Fibroblast of pulmonary artery (primary cell): ENCODE data around the gene PAQR8.

Experiments
- DNase-seq: peaks from one replicate; pipeline ENCODE4 v3.0.0-alpha.2; 2010; ENCODE audit warnings: low read depth
- H3K4me3 ChIP-seq: replicated peaks from 2 replicates; pipeline ENCODE4 v1.5.1; 2011; ENCODE audit warnings: low read depth, mild to moderate bottlenecking, control low read depth, low read length, moderate library complexity
- TF ChIP-seq, protein P1 (sequence below): IDR thresholded peaks from 2 replicates; pipeline ENCODE4 v1.5.1; 2011; ENCODE audit warnings: mild to moderate bottlenecking, control low read depth, low read length, inconsistent platforms; ENCODE audit errors: missing control alignments

PAQR8 gene

DNA sequence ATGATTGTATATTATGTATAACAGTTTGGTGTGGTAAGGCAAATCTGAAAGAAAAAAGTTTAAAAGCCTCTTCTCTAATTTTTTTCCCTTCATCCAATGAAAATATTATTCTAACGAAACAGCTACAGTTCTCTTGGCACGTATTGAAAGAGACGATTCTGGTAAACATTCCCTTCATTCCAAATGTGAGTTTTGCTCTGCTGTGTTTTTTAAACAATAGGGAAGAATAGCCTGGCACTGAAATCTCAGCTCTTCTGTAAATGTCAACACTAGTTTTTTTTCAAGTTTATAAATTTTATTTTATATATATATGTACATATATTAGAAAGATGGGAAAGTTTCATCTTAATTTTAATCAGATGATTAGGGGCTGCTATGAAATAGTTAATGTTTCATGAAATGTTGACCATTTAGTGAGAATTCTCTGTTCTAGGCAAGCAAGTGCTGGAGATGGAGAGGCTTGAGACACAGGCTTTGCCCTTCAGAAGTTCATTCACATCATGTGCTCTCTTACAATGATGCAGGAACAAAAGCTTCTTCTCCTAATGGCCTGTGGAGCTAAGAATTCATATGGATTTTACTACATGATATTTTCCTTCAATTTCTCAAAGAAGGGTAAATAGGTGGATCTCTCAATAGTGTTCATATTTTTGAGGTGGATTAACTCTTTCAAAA, 4.1 kb downstream of the PAQR8 start:
- DNase-seq = peak; percentile 18
- TF ChIP-seq, protein P1, sequence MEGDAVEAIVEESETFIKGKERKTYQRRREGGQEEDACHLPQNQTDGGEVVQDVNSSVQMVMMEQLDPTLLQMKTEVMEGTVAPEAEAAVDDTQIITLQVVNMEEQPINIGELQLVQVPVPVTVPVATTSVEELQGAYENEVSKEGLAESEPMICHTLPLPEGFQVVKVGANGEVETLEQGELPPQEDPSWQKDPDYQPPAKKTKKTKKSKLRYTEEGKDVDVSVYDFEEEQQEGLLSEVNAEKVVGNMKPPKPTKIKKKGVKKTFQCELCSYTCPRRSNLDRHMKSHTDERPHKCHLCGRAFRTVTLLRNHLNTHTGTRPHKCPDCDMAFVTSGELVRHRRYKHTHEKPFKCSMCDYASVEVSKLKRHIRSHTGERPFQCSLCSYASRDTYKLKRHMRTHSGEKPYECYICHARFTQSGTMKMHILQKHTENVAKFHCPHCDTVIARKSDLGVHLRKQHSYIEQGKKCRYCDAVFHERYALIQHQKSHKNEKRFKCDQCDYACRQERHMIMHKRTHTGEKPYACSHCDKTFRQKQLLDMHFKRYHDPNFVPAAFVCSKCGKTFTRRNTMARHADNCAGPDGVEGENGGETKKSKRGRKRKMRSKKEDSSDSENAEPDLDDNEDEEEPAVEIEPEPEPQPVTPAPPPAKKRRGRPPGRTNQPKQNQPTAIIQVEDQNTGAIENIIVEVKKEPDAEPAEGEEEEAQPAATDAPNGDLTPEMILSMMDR = no peak
- H3K4me3 ChIP-seq = no peak overlapping the region

DNA sequence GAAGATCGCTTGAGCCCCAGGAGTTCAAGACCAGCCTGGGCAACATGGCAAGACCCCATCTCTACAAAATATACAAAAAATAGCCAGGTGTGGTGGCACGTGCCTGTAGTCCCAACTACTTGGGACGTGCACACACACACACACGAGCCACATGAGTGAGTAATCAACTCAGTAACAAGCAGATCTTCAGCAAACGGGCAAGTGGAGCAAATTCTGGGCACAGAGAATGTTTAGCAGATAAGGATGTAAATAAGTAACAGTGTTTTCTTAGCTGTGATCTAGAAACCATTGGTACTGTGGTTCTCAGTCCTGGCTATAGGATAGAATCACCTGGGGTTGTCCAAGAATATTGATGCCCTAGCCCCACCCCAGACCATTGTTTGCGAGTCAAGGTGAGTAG, 6.1 kb downstream of the PAQR8 start:
- no peak overlapping the region for H3K4me3 ChIP-seq
- DNase-seq = no peak
- TF ChIP-seq, protein P1 = no peak

DNA sequence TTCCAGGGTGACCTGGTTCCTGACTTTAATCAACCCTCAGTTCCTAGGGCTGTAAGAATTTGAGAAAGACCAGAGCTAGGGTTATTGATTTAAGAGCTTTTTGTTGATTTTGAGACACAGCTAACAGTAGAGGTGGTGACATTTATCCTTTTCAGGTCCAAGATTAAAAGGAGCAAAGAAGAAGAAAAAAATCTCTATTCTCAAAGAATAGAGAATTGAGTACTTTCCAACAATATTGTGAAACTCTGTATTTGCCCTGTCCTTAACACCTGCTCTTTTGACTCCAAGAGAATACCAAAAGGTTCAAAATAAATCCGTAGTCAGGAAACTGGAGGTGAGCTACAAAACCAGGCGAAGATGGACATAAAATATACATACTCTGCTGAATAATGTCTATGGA, 7.3 kb downstream of the PAQR8 start:
- TF ChIP-seq, protein P1 = no peak
- H3K4me3 ChIP-seq = no peak overlapping the region
- DNase-seq = no peak

DNA sequence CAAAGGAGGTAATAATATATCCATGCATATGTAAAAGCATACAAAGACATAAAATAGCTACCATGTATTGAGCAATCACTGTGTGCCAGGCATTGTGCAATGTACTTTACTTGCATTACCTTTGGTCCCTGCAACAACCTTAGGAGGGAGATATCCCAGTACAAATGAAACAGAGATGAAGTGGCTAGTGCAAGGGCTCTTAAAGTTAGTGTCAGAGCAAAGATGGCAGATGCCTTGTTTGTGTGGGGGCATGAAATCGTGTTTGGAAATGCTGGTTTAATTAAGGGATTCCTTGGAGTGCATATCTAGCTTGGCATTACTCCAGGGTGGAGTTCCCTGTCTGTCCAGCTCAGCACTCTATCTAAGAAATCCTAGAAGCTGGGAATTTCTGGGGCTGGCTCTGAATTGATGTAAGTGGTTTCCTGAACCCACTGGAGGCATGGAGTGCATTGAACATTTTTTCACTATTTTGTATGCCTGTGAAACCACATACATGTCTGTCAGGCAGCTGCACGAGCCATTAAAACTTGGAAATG, 9.8 kb downstream of the PAQR8 start:
- peak; percentile 47 for DNase-seq
- H3K4me3 ChIP-seq = no peak overlapping the region
- TF ChIP-seq, protein P1 = no peak

DNA sequence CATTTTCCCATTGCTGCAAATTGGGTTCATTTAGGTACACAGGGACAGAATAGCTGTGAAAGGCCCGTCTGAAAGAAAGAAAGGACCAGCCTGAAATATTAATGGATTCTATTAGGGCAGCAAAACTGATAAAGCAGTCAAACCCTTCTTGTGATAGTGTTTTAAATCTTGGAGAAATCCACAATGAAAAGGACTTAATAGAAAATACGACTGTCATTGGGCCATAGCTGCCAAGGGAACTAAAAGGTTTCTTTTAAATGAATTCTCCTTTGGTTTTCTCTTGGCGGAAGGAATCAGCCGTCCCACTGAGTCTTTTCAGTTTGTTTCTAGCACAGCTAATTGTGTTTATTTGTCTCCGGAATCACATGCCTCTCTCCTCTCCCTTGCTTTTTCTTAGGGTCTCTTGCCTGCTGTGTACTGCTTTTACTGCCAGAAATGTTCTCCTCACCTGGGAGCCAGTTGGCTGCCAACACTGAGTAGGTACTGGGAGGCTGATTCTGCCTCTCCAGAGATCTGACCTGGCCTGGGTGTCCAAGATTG, 11.3 kb downstream of the PAQR8 start:
- no peak overlapping the region for H3K4me3 ChIP-seq
- no peak for DNase-seq
- TF ChIP-seq, protein P1 = no peak

DNA sequence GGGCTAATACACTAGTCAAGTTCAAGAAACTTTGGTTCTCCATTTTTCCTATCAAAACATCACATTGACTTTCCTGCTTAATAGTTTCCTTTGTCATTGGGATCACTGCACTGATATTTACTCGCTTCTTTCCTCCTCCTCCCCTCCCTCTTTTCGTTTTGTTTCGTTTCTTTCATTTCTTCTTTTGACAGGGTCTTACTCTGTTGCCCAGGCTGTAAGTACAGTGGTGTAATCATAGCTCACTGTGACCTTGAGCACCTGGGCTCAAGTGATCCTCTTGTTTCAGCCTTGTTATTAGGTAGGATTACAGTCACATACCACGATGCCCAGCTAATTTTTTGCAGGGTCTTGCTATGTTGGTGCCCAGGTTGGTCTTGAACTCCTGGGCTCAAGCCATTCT, 12.3 kb downstream of the PAQR8 start:
- TF ChIP-seq, protein P1 = no peak
- H3K4me3 ChIP-seq = no peak overlapping the region
- DNase-seq = no peak
